ENCODE measurements around the gene CRIM1.

Gene CRIM1

GRCh38 chr2:36423619-36424120 lies 68.1 kb downstream of the CRIM1 start:
- DNase-seq (ENCODE audit: low read depth in 2 of 2, low spot score in 1 of 2) = no peak

- DNase-seq (ENCODE audit: low read depth in 2 of 2, low spot score in 1 of 2) = no peak
These were observed 70.2 kb downstream of the CRIM1 start for GRCh38 chr2:36425608-36426355.

DNA sequence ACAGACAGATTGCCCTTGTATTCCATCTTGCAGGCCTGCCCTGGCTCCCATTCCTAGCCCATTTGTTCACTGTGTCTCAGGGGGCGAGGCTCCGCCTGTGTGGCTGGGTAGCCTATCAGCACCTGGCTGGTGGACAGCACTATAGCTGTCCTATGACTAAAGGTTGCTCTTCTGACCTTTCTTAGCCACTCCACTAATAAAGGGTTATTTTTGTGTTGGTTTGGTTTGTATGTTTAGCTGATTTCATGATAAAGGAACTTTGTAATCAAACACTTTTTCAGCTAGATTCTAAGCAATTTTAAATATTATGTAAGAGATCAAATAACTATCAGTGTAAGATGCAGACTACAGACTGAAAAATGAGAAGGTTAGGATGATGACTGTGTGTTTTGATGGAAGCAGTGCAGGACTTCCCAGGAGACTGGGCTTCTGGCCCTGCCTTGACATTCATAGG lies 72.2 kb downstream of the CRIM1 start:
- DNase-seq (ENCODE audit: low read depth in 2 of 2, low spot score in 1 of 2) = no peak

GRCh38 chr2:36430549-36430948 lies 75.0 kb downstream of the CRIM1 start:
- no peak for DNase-seq (ENCODE audit: low read depth in 2 of 2, low spot score in 1 of 2)

GRCh38 chr2:36432479-36432878 lies 76.9 kb downstream of the CRIM1 start:
- no peak for DNase-seq (ENCODE audit: low read depth in 2 of 2, low spot score in 1 of 2)

- DNase-seq (ENCODE audit: low read depth in 2 of 2, low spot score in 1 of 2) = no peak
These were observed 78.0 kb downstream of the CRIM1 start for GRCh38 chr2:36433311-36434217.

- DNase-seq (ENCODE audit: low read depth in 2 of 2, low spot score in 1 of 2) = no peak
These were observed 82.9 kb downstream of the CRIM1 start for GRCh38 chr2:36438449-36438977.

DNA sequence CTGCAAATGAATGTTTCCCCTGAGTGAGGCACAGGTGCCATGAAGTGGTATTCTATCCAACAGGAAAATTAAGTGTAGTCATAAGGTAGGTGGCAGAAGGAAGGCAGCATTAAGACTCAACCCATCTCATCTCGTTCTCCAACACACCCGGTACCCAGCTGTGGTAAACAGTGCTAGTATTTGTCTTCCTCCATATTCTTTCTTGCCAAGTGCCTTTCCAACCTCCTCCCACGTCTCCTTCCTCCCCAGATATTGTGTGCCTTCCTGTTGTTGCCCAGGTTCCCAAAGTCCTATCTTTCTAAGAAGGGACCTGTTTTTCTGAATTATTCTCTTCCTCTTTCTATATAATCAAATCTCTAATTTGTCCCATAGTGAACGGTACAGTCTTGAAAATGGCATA lies 83.5 kb downstream of the CRIM1 start:
- no peak for DNase-seq (ENCODE audit: low read depth in 2 of 2, low spot score in 1 of 2)

GRCh38 chr2:36441065-36441625 lies 85.6 kb downstream of the CRIM1 start:
- no peak for DNase-seq (ENCODE audit: low read depth in 2 of 2, low spot score in 1 of 2)

- no peak for DNase-seq (ENCODE audit: low read depth in 2 of 2, low spot score in 1 of 2)
These were observed 86.2 kb downstream of the CRIM1 start for GRCh38 chr2:36441816-36442215.

GRCh38 chr2:36444216-36444936 lies 88.8 kb downstream of the CRIM1 start:
- DNase-seq (ENCODE audit: low read depth in 2 of 2, low spot score in 1 of 2) = no peak

- no peak for DNase-seq (ENCODE audit: low read depth in 2 of 2, low spot score in 1 of 2)
These were observed 89.7 kb downstream of the CRIM1 start for GRCh38 chr2:36445185-36445866.

- no peak for DNase-seq (ENCODE audit: low read depth in 2 of 2, low spot score in 1 of 2)
These were observed 90.7 kb downstream of the CRIM1 start for GRCh38 chr2:36446294-36446693.

- no peak for DNase-seq (ENCODE audit: low read depth in 2 of 2, low spot score in 1 of 2)
These were observed 93.6 kb downstream of the CRIM1 start for GRCh38 chr2:36449213-36449612.

DNA sequence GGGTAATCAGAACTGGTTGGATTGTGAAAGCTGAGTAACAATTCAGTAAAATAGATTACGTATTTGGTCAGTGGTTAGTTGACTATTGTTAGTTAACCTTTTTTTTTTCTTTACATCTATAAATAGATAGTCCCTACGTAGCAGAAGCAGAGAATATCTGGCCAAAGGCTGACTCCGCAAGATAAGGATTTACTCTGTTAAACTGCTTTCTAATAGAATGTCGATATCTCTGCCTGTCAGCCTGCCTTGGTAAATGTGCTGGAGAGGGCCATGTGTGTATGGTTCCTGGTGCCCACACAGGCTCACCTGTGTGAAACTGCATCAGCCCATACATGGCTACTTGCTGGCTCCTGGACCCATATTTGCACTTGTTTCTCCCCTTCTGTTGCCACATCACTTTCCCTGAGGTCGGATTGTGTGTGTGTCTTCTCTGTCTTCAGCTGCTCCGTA lies 94.4 kb downstream of the CRIM1 start:
- no peak for DNase-seq (ENCODE audit: low read depth in 2 of 2, low spot score in 1 of 2)

DNA sequence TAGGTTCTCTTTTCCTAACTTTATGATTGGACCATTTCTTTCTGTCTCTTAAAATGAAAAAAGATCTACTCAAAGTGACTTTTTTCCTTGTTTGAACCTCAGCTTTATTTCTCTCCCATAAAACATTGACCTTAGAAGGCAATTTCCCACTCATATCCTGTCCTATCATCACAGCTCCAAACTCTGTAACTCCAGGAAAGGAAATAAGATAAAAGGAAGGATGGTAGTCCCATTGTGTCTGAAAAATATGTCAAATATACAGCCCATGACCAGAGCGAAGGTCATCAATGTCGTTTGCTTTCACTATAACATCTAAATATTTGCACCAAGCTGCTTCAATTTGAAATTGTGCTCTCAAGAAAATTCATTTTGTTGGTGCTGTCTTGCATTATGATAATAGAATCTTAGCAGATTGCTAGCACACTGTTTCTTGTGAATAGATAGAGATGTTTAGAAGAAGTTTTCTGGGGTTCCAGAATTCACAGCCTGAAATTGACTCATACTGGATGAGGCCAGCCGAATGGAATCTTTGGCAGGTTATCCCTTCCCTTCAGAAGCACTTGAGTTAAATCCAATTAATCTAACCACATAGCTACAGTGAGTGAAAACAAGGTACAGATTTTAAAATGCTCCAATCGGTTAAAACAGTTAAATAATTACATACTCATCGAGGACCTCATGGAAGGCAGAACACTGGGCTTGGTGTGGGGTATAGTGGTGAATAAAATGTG lies 95.1 kb downstream of the CRIM1 start:
- no peak for DNase-seq (ENCODE audit: low read depth in 2 of 2, low spot score in 1 of 2)

GRCh38 chr2:36451512-36451911 lies 95.9 kb downstream of the CRIM1 start:
- DNase-seq (ENCODE audit: low read depth in 2 of 2, low spot score in 1 of 2) = no peak

DNA sequence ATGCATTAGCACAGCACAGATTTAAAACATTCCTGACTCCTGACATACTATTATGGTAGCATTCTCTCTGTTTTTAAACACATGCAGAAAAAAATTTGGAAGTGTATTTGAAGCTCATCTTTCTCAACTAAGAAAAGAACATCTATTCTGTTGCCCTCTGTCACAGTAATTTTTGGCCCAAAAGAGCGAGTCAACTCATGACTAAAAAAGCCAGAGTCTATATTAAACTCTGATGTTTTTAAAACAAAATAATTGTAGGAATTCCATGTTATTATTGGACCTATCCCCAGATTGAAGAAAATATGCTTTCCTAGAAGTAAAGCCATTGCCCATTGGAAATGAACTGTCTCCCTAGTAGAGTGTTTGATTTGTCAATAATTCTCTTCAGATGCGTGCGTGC lies 96.7 kb downstream of the CRIM1 start:
- DNase-seq (ENCODE audit: low read depth in 2 of 2, low spot score in 1 of 2) = no peak

- no peak for DNase-seq (ENCODE audit: low read depth in 2 of 2, low spot score in 1 of 2)
These were observed 98.1 kb downstream of the CRIM1 start for GRCh38 chr2:36453652-36454051.
